Thymus (tissue), 11 donors: ENCODE results near the gene ESF1. TPM values are rescaled to one million over a fixed set of nuclear protein-coding genes. Genes with fewer than 3 reads are reported as not detected.
A peak's percentile ranks its signal among the peaks of the same experiment; 100 is the strongest.

Source experiments
- DNase-seq, 9 donors: peaks; one replicate each; pipeline ENCODE4 v3.0.0-alpha.2; 2013; ENCODE audit warnings: low spot score in 9 of 9, low read depth in 6 of 9, missing footprints in 1 of 9
- H3K27ac ChIP-seq, 2 donors: one replicate each; pipeline ENCODE4 v1.5.1; 2013; ENCODE audit warnings: control low read depth in 1 of 2, low read depth in 1 of 2, low read length in 1 of 2, mild to moderate bottlenecking in 1 of 2, moderate library complexity in 1 of 2
- H3K27me3 ChIP-seq, 2 donors: one replicate each; pipeline ENCODE4 v1.5.1; 2013; ENCODE audit warnings: low read length in 1 of 2; ENCODE audit not compliant: control insufficient read depth in 2 of 2, insufficient read depth in 1 of 2
- H3K36me3 ChIP-seq, 2 donors: one replicate each; pipeline ENCODE4 v1.5.1; 2013; ENCODE audit warnings: low read length in 1 of 2, mild to moderate bottlenecking in 1 of 2, moderate library complexity in 1 of 2; ENCODE audit not compliant: control insufficient read depth in 2 of 2, insufficient read depth in 2 of 2
- H3K4me1 ChIP-seq, 2 donors: one replicate each; pipeline ENCODE4 v1.5.1; 2013; ENCODE audit warnings: low read length in 2 of 2; ENCODE audit not compliant: control insufficient read depth in 2 of 2, insufficient read depth in 2 of 2
- H3K4me3 ChIP-seq, 2 donors: one replicate each; pipeline ENCODE4 v1.5.1; 2013; ENCODE audit warnings: low read length in 2 of 2, control low read depth in 1 of 2, mild to moderate bottlenecking in 1 of 2
- H3K9me3 ChIP-seq, 2 donors: one replicate each; pipeline ENCODE4 v1.5.1; 2013; ENCODE audit warnings: low read length in 1 of 2, mild to moderate bottlenecking in 1 of 2; ENCODE audit not compliant: control insufficient read depth in 2 of 2, insufficient read depth in 1 of 2
- WGBS: extraction: QIAGEN DNeasy Blood & Tissue Kit; methylation state at CpG from one replicate; pipeline ENCODE4 v1.1.7; 2013; 5-methylcytosine and 5-hydroxymethylcytosine counted together
- polyA plus RNA-seq: library from polyadenylated mRNA; stranded (reverse); fragments of 200-250 nt; gene quantifications from one replicate; pipeline ENCODE4 v1.2.3, GENCODE V29; 2013
- total RNA-seq: library from RNA; stranded (reverse); fragments of 120-200 nt; gene quantifications from one replicate; pipeline ENCODE4 v1.2.4, GENCODE V29; 2013
- donor health status: healthy.

ESF1 gene
- total and polyA plus RNA-seq, 2 donors = 12.0 to 15.2 TPM

DNA sequence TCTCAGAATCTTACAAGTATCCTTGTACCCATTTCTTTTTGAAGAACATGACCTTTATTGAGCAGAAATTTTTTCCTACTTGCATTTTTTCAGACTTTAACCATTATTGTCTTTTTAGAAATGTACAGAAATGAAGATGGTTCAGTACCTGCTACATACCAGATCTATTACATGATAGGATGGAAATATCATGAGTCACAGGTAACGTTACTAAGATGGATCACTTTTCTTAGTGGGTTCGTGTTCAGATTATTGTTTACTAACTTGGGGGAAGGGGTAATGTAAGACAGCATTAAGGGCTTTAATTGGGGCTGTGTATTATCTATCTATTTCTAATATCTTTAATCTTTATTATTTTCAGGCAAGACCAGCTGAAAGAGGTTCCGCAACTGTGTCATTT, 32.0 kb upstream of the ESF1 start:
- H3K36me3 ChIP-seq = peaks cover 27 to 43% of the 10 kb centered on the region in 2 donors
- no peaks in the 10 kb centered on the region for H3K27me3 ChIP-seq
- H3K4me3 ChIP-seq = no peak overlapping the region
- H3K27ac ChIP-seq = no peak overlapping the region
- WGBS = 94% methylated on average over 3 of the region's 3 CpGs
- H3K9me3 ChIP-seq = no peaks in the 10 kb centered on the region
- no peaks in the 10 kb centered on the region for H3K4me1 ChIP-seq
- no peak for DNase-seq

DNA sequence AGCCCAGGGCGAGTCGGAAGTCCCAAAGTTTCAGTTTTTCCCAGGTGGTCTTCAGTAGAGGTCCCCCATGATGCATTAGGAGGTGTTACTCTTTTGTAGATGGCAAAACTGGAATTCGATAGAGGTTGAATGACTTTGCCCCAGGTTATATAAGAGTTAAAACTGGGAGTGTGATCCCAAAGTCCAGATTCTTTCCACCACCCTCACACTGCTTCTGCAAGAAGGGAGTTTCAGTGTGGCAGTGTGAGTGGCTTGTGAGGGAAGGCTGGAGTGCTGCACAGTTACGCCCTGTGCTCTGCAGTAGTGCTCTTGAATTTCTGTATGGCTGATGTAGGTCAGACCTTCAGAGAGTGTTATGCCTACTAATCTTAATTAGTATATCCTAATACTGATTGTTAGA, 30.0 kb upstream of the ESF1 start:
- 99% methylated on average over 4 of the region's 4 CpGs for WGBS
- no peaks in the 10 kb centered on the region for H3K9me3 ChIP-seq

DNA sequence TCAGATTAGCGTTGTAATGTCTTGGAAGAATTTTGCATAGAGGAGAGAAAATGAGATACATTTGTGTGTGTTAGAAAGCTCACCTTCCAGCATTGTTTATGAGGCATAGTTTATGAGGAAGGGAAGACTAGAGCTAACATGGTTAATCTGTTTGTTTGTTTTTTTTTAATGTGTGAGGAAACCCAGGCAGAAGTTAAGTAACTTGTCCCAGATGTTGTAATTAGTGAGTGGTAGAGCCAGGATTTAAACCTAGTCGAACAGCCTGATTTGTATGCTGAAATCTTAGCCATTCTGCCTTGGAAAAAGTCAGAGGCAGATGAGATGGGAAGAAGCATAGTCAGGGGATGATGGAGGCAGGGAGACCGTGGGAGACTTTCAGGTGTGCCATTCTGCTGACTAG, 29.2 kb upstream of the ESF1 start:
- Histone ChIP-seq H3K4me1 (no peaks in the 10 kb centered on the region), H3K36me3 (peaks cover 54 to 68% of the 10 kb centered on the region in 2 donors), H3K27me3 (no peaks in the 10 kb centered on the region), H3K4me3 (no peak overlapping the region), H3K9me3 (no peaks in the 10 kb centered on the region), H3K27ac (no peak overlapping the region)
- 81% methylated on average over 3 of the region's 3 CpGs for WGBS
- no peak for DNase-seq

More for the DNA sequence above, 30.0 kb upstream of the ESF1 start:
- Histone ChIP-seq H3K27me3 (no peaks in the 10 kb centered on the region), H3K4me3 (no peak overlapping the region), H3K4me1 (no peaks in the 10 kb centered on the region), H3K27ac (no peak overlapping the region), H3K36me3 (peaks cover 46 to 61% of the 10 kb centered on the region in 2 donors)
- no peak for DNase-seq

DNA sequence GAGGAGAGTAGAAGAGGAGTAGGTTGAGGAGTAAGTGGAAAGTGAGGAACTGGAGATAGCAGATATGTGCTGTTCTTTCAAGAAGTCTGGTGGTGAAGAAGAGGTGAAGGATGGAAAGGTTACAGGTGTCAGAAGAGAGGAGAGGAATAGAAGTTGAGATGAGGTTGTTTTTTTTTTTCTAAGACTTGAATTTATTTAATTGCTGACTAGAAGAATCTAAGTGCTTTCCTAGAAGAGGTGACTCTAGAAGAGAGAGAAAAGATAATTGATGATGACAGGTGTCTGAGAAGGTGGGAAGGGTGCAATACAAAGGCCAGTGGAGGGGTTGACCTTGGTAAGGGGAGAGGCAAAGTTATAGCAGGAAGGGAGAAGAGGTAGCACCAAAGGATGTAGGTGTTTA, 25.7 kb upstream of the ESF1 start:
- H3K9me3 ChIP-seq = no peaks in the 10 kb centered on the region
- no peak for DNase-seq
- H3K4me3 ChIP-seq = no peak overlapping the region
- H3K27me3 ChIP-seq = no peaks in the 10 kb centered on the region
- no peaks in the 10 kb centered on the region for H3K4me1 ChIP-seq
- no peak overlapping the region for H3K27ac ChIP-seq
- peaks cover 63 to 72% of the 10 kb centered on the region in 2 donors for H3K36me3 ChIP-seq

DNA sequence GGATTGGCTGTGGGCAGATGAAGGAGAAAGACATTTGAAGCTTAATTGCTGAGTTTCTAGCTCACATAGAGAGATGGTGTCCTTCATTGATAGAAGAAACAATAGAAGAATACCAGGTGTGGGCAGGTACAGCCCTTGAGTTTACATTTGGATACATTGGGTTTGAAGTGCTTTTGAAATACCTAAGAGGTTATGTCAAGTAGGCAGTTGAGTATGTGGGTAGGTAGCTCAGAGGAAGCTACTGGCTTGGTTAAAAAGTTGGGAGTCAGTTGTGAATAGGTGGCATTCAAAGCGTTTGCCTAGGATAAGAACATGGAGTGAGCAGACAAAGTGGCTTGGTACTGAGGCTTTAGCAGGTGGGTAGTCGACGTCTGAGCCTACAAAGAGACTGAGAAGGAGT, 25.1 kb upstream of the ESF1 start:
- no peaks in the 10 kb centered on the region for H3K4me1 ChIP-seq
- no peak overlapping the region for H3K4me3 ChIP-seq
- DNase-seq = no peak
- no peak overlapping the region for H3K27ac ChIP-seq
- no peaks in the 10 kb centered on the region for H3K9me3 ChIP-seq
- H3K36me3 ChIP-seq = peaks cover 59 to 71% of the 10 kb centered on the region in 2 donors
- H3K27me3 ChIP-seq = no peaks in the 10 kb centered on the region
- 95% methylated on average over 3 of the region's 3 CpGs for WGBS

DNA sequence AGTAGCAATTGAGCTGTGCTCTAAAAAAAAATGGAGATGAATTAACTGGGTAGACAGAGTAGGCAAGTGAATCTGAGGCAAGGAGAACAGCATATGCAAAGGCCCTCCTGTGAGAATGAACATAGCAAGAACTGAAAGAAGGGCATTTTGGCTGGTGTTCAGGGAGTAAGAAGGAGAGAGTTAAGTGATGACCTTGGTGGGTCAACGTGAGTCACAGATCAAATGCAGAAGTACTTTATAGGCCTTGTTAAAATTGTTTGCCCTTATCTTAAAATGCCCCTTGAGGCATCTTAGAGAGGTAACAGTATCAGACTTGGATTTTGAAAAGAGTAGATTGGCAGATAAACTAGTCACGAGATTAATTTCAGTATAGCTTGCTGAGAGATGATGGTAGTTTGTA, 24.7 kb upstream of the ESF1 start:
- no peaks in the 10 kb centered on the region for H3K9me3 ChIP-seq
- H3K27me3 ChIP-seq = no peaks in the 10 kb centered on the region
- H3K27ac ChIP-seq = no peak overlapping the region
- over 99% methylated on average over 2 of the region's 2 CpGs for WGBS
- no peak overlapping the region for H3K4me3 ChIP-seq
- peaks cover 54 to 67% of the 10 kb centered on the region in 2 donors for H3K36me3 ChIP-seq
- H3K4me1 ChIP-seq = no peaks in the 10 kb centered on the region
- no peak for DNase-seq

DNA sequence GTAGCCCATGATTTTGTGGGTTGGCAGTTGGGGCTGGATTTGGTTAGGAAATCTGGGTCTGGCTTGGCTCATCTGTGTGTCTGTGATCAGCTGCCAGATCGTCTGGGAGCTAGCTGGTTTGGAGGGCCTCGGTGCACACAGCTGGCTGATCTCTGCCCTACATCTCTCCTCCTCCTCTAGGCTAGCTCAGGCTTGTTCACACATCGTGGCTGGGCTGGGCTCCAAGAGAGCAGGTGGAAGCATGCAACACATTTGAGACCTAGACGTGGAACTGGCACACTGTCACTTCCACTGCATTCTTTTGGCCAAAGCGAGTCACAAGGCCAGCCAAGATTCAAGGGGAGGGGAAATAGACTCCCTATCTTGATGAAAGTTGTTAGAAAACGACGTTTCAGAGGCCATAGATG, 16.0 kb upstream of the ESF1 start:
- WGBS = 58% methylated on average over 7 of the region's 7 CpGs
- H3K36me3 ChIP-seq = peaks cover 52 to 54% of the 10 kb centered on the region in 2 donors
- peak in 5 of 9 donors; percentile 5 to 37 (median 8) for DNase-seq
- H3K27ac ChIP-seq = peak overlapping the region in 1 of 2 donors; percentile 7
- H3K27me3 ChIP-seq = no peaks in the 10 kb centered on the region
- H3K4me1 ChIP-seq = no peaks in the 10 kb centered on the region
- H3K4me3 ChIP-seq = no peak overlapping the region
- no peaks in the 10 kb centered on the region for H3K9me3 ChIP-seq

DNA sequence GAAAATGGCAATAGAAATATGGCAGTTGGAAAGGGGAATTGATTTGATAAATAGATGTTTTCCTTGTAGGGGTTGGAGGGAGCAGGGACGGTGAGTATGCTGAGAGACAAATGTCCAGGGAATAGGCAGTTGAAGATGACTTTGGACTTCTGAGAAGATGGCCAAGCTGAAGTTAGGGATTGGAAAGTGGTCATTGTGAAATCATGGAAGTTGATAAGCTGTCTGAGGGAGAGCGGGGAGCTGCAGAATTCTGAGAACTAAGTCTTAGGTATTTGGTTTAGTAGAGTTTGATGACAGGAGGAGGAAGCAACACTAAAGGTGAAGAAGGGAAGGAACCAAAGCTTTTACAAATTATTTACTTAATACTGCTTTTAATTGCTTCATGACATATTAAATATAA, 15.3 kb upstream of the ESF1 start:
- Histone ChIP-seq H3K27me3 (no peaks in the 10 kb centered on the region), H3K27ac (no peak overlapping the region), H3K9me3 (no peaks in the 10 kb centered on the region), H3K4me3 (no peak overlapping the region), H3K4me1 (no peaks in the 10 kb centered on the region), H3K36me3 (peaks cover 53 to 57% of the 10 kb centered on the region in 2 donors)
- DNase-seq = no peak
- WGBS = 98% methylated on average over 2 of the region's 2 CpGs

DNA sequence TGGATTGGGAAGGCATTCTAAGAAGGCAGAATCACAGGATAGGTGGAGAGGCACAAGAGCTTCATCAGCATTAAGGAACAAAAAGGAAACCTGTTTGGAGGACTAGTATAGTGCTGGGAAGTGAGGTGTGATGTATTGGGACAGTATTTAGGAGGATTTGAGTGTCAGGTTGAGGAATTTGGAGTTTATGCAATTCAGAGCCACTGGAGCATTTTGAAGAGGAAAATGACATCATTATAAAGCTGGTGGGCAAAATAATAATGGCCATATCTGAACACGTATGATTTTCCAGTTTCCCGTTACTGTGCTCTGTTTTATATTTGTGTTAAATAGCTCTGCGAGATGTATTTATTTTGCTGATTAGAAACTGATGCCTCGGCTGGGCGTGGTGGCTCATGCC, 14.3 kb upstream of the ESF1 start:
- no peak overlapping the region for H3K27ac ChIP-seq
- no peak overlapping the region for H3K4me3 ChIP-seq
- peaks cover 60 to 65% of the 10 kb centered on the region in 2 donors for H3K36me3 ChIP-seq
- WGBS = 90% methylated on average over 5 of the region's 5 CpGs
- no peaks in the 10 kb centered on the region for H3K27me3 ChIP-seq
- no peaks in the 10 kb centered on the region for H3K9me3 ChIP-seq
- no peaks in the 10 kb centered on the region for H3K4me1 ChIP-seq
- DNase-seq = no peak

DNA sequence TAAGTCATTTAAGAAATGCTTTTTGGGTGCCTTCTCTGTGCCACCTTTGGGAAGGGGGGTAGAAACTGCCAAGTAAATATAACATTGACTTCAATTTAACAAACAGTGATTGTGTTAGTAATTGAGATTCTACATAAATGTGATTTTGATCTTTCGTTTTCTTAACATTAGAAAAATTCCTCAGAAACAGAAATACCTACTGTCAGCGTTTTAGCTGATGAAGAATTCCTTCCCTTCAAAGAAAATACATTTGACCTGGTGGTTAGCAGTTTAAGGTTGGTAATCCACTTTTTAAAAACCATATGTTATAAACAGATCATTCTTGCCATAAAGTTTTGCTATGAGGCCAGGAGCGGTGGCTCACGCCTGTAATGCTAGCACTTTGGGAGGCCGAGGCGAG, 9.9 kb upstream of the ESF1 start:
- no peak for DNase-seq
- H3K27ac ChIP-seq = no peak overlapping the region
- H3K9me3 ChIP-seq = no peaks in the 10 kb centered on the region
- H3K36me3 ChIP-seq = peaks cover 62 to 69% of the 10 kb centered on the region in 2 donors
- no peak overlapping the region for H3K4me3 ChIP-seq
- WGBS = 98% methylated on average over 6 of the region's 6 CpGs
- no peaks in the 10 kb centered on the region for H3K27me3 ChIP-seq
- H3K4me1 ChIP-seq = no peaks in the 10 kb centered on the region
